NK-92 treated with Interleukin-12 subunit alpha and Interleukin-12 subunit beta, amount 100 ng/mL, for 24 hours (cell line): ENCODE measurements around the gene INPP5F.
"Not testable (repeated sequence)": the region's sequence is repeated elsewhere in the genome, so short reads cannot be mapped to it uniquely, and the experiment has no call there.

ENCODE experiments used
- DNase-seq: peaks from one replicate; lab custom pipeline; 2025; lab: John Stamatoyannopoulos, UW

INPP5F gene

GRCh38 chr10:119748871-119749270 is 23.0 kb downstream of the INPP5F start:
- no peak for DNase-seq

- DNase-seq: no peak
Measured at GRCh38 chr10:119749455-119749854, 23.6 kb downstream of the INPP5F start.

- peak; percentile 35 for DNase-seq
Measured at GRCh38 chr10:119750391-119751230, 24.8 kb downstream of the INPP5F start.

GRCh38 chr10:119753309-119753708 is 27.5 kb downstream of the INPP5F start:
- no peak for DNase-seq

- no peak for DNase-seq
Measured at GRCh38 chr10:119754085-119754484, 28.2 kb downstream of the INPP5F start.

- no peak for DNase-seq
Measured at GRCh38 chr10:119754936-119755335, 29.1 kb downstream of the INPP5F start.

- no peak for DNase-seq
Measured at GRCh38 chr10:119755446-119755845, 29.6 kb downstream of the INPP5F start.

- no peak for DNase-seq
Measured at GRCh38 chr10:119758448-119759195, 32.8 kb downstream of the INPP5F start.

GRCh38 chr10:119759832-119760231 is 34.0 kb downstream of the INPP5F start:
- DNase-seq: no peak

GRCh38 chr10:119761106-119761505 is 35.3 kb downstream of the INPP5F start:
- DNase-seq: no peak

GRCh38 chr10:119762035-119762434 is 36.2 kb downstream of the INPP5F start:
- DNase-seq: no peak

- no peak for DNase-seq
Measured at GRCh38 chr10:119762805-119763798, 37.3 kb downstream of the INPP5F start.

- no peak for DNase-seq
Measured at GRCh38 chr10:119768455-119769094, 42.7 kb downstream of the INPP5F start.

GRCh38 chr10:119769886-119770285 is 44.0 kb downstream of the INPP5F start:
- no peak for DNase-seq

- no peak for DNase-seq
Measured at GRCh38 chr10:119770928-119771327, 45.1 kb downstream of the INPP5F start.

- no peak for DNase-seq
Measured at GRCh38 chr10:119772334-119772733, 46.5 kb downstream of the INPP5F start.

GRCh38 chr10:119773041-119773440 is 47.2 kb downstream of the INPP5F start:
- not testable (repeated sequence) for DNase-seq

GRCh38 chr10:119775529-119775928 is 49.7 kb downstream of the INPP5F start:
- no peak for DNase-seq

- no peak for DNase-seq
Measured at GRCh38 chr10:119776536-119776935, 50.7 kb downstream of the INPP5F start.

- no peak for DNase-seq
Measured at GRCh38 chr10:119777686-119778085, 51.8 kb downstream of the INPP5F start.

- DNase-seq: no peak
Measured at GRCh38 chr10:119778776-119779445, 53.1 kb downstream of the INPP5F start.
